GM23338 (cell line): Measurements from ENCODE around the gene SSTR5. TPM values are rescaled to one million over a fixed set of nuclear protein-coding genes. Genes with fewer than 3 reads are reported as not detected.

Experiments used
- ATAC-seq: fragments of 200-7000 bp; cut with Tn5 transposase; 3 replicates; pipeline ENCODE4 v1.9.1; 2020
- DNase-seq: peaks from one replicate; pipeline ENCODE4 v3.0.0-alpha.2; 2015; ENCODE audit warnings: low spot score
- H2AFZ ChIP-seq: fragments of 200-600 bp; sonication (generic); 2 replicates; pipeline ENCODE4 v1.8.0; 2016; ENCODE audit warnings: antibody characterized with exemption, mild to moderate bottlenecking, moderate library complexity
- H3F3A ChIP-seq: fragments of 200-600 bp; sonication (generic); replicated peaks from 2 replicates; pipeline ENCODE4 v1.8.0; 2017; ENCODE audit warnings: antibody characterized with exemption, mixed run types, low read depth
- H3K27ac ChIP-seq: fragments of 200-600 bp; sonication (generic); 2 replicates; pipeline ENCODE4 v1.6.1; 2016; ENCODE audit warnings: low read depth
- H3K27me3 ChIP-seq: fragments of 200-600 bp; sonication (generic); 2 replicates; pipeline ENCODE4 v1.8.0; 2016; ENCODE audit warnings: mild to moderate bottlenecking, mixed run types, moderate library complexity; ENCODE audit not compliant: insufficient read depth
- H3K36me3 ChIP-seq: fragments of 200-600 bp; sonication (generic); 2 replicates; pipeline ENCODE4 v1.8.0; 2016; ENCODE audit warnings: mild to moderate bottlenecking; ENCODE audit not compliant: insufficient read depth
- H3K4me1 ChIP-seq: fragments of 200-600 bp; sonication (generic); 2 replicates; pipeline ENCODE4 v1.8.0; 2016; ENCODE audit warnings: mild to moderate bottlenecking, moderate library complexity; ENCODE audit not compliant: insufficient read depth
- H3K4me2 ChIP-seq: fragments of 200-600 bp; sonication (generic); 2 replicates; pipeline ENCODE4 v1.7.1; 2017; ENCODE audit warnings: mixed run types
- H3K4me3 ChIP-seq: fragments of 200-600 bp; sonication (generic); 2 replicates; pipeline ENCODE4 v1.6.1; 2016; ENCODE audit warnings: mixed run types
- H3K79me2 ChIP-seq: fragments of 200-600 bp; sonication (generic); replicated peaks from 2 replicates; pipeline ENCODE4 v1.8.0; 2017; ENCODE audit warnings: mild to moderate bottlenecking; ENCODE audit not compliant: insufficient read depth
- H3K9me2 ChIP-seq: fragments of 200-600 bp; sonication (generic); 2 replicates; pipeline ENCODE4 v1.8.0; 2017; ENCODE audit not compliant: insufficient read depth
- H4K20me1 ChIP-seq: fragments of 200-600 bp; sonication (generic); replicated peaks from 2 replicates; pipeline ENCODE4 v1.8.0; 2017; ENCODE audit warnings: mild to moderate bottlenecking; ENCODE audit not compliant: insufficient read depth
- H3K27ac Mint-ChIP-seq: 2 replicates; pipeline ENCODE4 v1.8.0; 2020; ENCODE audit warnings: inconsistent platforms, mild to moderate bottlenecking, moderate library complexity, mixed read lengths
- H3K27me3 Mint-ChIP-seq: 3 replicates; pipeline ENCODE4 v1.8.0; 2022; ENCODE audit warnings: low read depth, mild to moderate bottlenecking, moderate library complexity, mixed read lengths, inconsistent platforms; ENCODE audit not compliant: insufficient read depth, poor library complexity
- H3K36me3 Mint-ChIP-seq: 3 replicates; pipeline ENCODE4 v1.8.0; 2021; ENCODE audit warnings: low read depth, mild to moderate bottlenecking, inconsistent platforms, moderate library complexity, mixed read lengths
- H3K4me1 Mint-ChIP-seq: 3 replicates; pipeline ENCODE4 v1.8.0; 2020; ENCODE audit warnings: mild to moderate bottlenecking, inconsistent platforms, mixed read lengths
- H3K4me3 Mint-ChIP-seq: 3 replicates; pipeline ENCODE4 v1.8.0; 2021; ENCODE audit warnings: moderate library complexity, mild to moderate bottlenecking, inconsistent platforms, mixed read lengths
- H3K9me3 Mint-ChIP-seq: 3 replicates; pipeline ENCODE4 v1.8.0; 2020; ENCODE audit warnings: moderate library complexity, mild to moderate bottlenecking, inconsistent platforms, mixed read lengths
- CREB1 ChIP-seq: fragments of 250-450 bp; sonication (Bioruptor Pico); IDR thresholded peaks from 2 replicates; pipeline ENCODE4 v1.5.0; 2020; ENCODE audit warnings: low read depth, mild to moderate bottlenecking, moderate library complexity
- EZH2 ChIP-seq: fragments of 200-600 bp; sonication (generic); IDR thresholded peaks from one replicate; pipeline ENCODE4 v1.8.0; 2017; ENCODE audit warnings: antibody characterized with exemption, mild to moderate bottlenecking, low read depth; ENCODE audit not compliant: unreplicated experiment
- EZH2phosphoT487 ChIP-seq: fragments of 200-600 bp; sonication (generic); IDR thresholded peaks from one replicate; pipeline ENCODE4 v1.8.1; 2018; ENCODE audit warnings: antibody characterized with exemption; ENCODE audit not compliant: unreplicated experiment
- NANOG ChIP-seq: IDR thresholded peaks from 2 replicates; pipeline ENCODE4 v1.6.1; 2016; ENCODE audit warnings: antibody characterized with exemption, borderline replicate concordance
- ZNF331 ChIP-seq: fragments of 250-450 bp; sonication (Bioruptor Pico); IDR thresholded peaks from 2 replicates; pipeline ENCODE4 v1.5.0; 2020; ENCODE audit warnings: low read depth, mild to moderate bottlenecking, moderate library complexity
- polyA plus RNA-seq: library from polyadenylated mRNA; unstranded; fragments of >200 nt; fragmentation: Nextera tagmentation; extraction: Ambion mirVana; gene quantifications from 2 replicates; pipeline ENCODE4 v1.2.1, GENCODE V29; 2016
- total RNA-seq: library from RNA; depleted of rRNA; stranded (reverse); fragments of >200 nt; shearing (Covaris generic); gene quantifications from 2 replicates; pipeline ENCODE4 v1.2.3, GENCODE V29; 2014
- TF ChIP-seq, protein P1 (sequence below): fragments of 250-450 bp; sonication (Bioruptor Pico); IDR thresholded peaks from 2 replicates; pipeline ENCODE4 v1.5.0; 2020; ENCODE audit warnings: mild to moderate bottlenecking, moderate library complexity

Gene SSTR5
- total and polyA plus RNA-seq, 2 experiments from 2014 or later, result 0.60 to 1.0 TPM

DNA sequence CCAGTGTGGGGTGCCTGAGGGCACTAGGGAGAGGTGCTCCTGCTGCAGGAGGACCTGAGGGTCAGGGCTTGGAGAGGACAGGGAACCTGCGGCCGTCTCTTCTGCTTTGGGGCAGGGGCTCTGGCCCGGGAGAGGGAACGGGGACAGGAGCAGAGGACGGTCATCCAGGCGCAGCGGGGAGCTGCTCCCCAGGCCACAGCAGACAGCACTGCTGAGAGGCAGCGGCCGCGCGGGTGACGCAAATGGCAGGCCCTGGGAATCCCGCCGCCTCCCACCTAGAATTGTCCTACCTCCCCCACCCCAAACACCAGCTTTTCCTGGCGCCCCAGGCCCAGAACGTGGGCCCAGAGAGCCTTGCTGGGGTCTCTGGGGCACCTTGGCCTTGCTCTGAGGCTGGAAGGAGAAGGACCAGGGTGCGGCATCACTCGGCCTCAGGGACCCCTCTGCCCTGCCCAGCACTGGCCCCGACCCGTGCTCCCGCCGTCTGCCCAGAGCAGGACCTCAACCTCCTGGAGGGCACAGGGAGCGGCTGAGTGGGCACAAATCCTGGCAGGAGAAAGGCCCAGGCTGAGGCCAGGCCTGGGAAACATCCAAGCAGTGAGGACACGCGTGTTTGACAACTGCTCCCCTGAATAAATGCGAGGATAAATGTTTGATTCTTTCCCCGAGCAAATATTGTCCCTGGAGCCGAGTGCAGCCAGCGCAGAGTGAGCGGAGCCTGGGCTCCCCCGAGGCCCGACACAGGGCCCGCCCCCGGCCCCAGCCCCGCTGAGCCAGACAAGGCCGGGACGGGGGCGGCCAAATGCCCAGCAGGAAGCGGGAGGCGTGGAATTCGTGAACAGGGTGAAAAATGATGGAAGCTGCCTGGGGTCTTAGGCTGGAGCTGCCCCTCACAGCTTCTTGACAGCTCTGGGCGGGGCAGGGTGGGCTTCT, 8.5 kb downstream of the SSTR5 start (continued):
- no peak for TF ChIP-seq ZNF331 (CRISPR knock-in tag)
- TF ChIP-seq EZH2, result no peak
- no peak for TF ChIP-seq EZH2phosphoT487

DNA sequence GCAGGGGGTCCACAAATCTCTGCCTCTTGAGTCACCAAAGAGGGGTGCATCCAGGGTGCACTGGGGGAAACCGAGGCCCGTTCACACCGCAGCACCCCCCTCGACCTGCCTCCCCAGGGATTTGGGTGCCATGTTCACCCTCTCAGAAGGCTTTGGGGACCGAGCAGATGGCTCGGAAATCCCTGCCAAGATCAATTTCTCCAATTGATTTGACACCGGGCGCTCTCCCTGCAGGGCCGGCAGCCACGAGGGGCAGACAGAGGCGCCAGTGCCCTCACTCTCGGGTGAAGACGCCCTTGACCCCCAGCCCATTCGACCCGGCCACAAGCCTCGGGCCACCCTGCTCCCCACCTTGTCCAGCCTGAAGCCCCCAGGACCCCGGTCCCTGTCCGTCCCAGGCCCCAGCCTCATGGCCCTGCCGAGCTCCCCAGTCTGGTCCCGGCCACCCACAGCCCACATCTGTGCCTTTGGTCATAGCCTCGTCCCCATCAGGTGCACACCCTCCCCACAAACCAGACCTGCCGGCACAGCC, 9.3 kb downstream of the SSTR5 start:
- peaks cover 8% of the 10 kb centered on the region for H3K27me3 Mint-ChIP-seq
- H3K36me3 Mint-ChIP-seq, result peaks cover 3% of the 10 kb centered on the region; the same call in 1 of the 3 replicates
- Histone ChIP-seq H3K9me2 (no peaks in the 10 kb centered on the region), H4K20me1 (no peaks in the 10 kb centered on the region), H3K36me3 (no peaks in the 10 kb centered on the region), H3K27ac (no peak overlapping the region), H3K4me2 (no peak overlapping the region), H3K27me3 (no peaks in the 10 kb centered on the region), H3F3A (no peaks in the 10 kb centered on the region), H3K79me2 (no peaks in the 10 kb centered on the region), H2AFZ (no peak overlapping the region), H3K4me1 (no peaks in the 10 kb centered on the region), H3K4me3 (no peak overlapping the region)
- peaks cover under 1% of the 10 kb centered on the region; the same call in 1 of the 3 replicates for H3K4me1 Mint-ChIP-seq
- H3K4me3 Mint-ChIP-seq, result no peak overlapping the region
- ATAC-seq, result no peak
- TF ChIP-seq NANOG, result no peak
- TF ChIP-seq, protein P1, sequence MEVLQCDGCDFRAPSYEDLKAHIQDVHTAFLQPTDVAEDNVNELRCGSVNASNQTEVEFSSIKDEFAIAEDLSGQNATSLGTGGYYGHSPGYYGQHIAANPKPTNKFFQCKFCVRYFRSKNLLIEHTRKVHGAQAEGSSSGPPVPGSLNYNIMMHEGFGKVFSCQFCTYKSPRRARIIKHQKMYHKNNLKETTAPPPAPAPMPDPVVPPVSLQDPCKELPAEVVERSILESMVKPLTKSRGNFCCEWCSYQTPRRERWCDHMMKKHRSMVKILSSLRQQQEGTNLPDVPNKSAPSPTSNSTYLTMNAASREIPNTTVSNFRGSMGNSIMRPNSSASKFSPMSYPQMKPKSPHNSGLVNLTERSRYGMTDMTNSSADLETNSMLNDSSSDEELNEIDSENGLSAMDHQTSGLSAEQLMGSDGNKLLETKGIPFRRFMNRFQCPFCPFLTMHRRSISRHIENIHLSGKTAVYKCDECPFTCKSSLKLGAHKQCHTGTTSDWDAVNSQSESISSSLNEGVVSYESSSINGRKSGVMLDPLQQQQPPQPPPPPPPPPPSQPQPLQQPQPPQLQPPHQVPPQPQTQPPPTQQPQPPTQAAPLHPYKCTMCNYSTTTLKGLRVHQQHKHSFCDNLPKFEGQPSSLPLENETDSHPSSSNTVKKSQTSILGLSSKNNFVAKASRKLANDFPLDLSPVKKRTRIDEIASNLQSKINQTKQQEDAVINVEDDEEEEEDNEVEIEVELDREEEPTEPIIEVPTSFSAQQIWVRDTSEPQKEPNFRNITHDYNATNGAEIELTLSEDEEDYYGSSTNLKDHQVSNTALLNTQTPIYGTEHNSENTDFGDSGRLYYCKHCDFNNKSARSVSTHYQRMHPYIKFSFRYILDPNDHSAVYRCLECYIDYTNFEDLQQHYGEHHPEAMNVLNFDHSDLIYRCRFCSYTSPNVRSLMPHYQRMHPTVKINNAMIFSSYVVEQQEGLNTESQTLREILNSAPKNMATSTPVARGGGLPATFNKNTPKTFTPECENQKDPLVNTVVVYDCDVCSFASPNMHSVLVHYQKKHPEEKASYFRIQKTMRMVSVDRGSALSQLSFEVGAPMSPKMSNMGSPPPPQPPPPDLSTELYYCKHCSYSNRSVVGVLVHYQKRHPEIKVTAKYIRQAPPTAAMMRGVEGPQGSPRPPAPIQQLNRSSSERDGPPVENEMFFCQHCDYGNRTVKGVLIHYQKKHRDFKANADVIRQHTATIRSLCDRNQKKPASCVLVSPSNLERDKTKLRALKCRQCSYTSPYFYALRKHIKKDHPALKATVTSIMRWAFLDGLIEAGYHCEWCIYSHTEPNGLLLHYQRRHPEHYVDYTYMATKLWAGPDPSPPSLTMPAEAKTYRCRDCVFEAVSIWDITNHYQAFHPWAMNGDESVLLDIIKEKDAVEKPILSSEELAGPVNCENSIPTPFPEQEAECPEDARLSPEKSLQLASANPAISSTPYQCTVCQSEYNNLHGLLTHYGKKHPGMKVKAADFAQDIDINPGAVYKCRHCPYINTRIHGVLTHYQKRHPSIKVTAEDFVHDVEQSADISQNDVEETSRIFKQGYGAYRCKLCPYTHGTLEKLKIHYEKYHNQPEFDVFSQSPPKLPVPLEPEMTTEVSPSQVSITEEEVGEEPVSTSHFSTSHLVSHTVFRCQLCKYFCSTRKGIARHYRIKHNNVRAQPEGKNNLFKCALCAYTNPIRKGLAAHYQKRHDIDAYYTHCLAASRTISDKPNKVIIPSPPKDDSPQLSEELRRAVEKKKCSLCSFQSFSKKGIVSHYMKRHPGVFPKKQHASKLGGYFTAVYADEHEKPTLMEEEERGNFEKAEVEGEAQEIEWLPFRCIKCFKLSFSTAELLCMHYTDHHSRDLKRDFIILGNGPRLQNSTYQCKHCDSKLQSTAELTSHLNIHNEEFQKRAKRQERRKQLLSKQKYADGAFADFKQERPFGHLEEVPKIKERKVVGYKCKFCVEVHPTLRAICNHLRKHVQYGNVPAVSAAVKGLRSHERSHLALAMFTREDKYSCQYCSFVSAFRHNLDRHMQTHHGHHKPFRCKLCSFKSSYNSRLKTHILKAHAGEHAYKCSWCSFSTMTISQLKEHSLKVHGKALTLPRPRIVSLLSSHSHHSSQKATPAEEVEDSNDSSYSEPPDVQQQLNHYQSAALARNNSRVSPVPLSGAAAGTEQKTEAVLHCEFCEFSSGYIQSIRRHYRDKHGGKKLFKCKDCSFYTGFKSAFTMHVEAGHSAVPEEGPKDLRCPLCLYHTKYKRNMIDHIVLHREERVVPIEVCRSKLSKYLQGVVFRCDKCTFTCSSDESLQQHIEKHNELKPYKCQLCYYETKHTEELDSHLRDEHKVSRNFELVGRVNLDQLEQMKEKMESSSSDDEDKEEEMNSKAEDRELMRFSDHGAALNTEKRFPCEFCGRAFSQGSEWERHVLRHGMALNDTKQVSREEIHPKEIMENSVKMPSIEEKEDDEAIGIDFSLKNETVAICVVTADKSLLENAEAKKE, result no peak
- TF ChIP-seq CREB1 (CRISPR knock-in tag), result no peak
- TF ChIP-seq EZH2phosphoT487, result no peak
- no peak for TF ChIP-seq EZH2
- H3K27ac Mint-ChIP-seq, result no peak overlapping the region
- DNase-seq, result no peak
- H3K9me3 Mint-ChIP-seq, result peaks cover 21% of the 10 kb centered on the region
